Bone marrow (tissue), 2 donors: ENCODE measurements around the gene HCFC1R1.
"Not testable (repeated sequence)": the region's sequence is repeated elsewhere in the genome, so short reads cannot be mapped to it uniquely, and the experiment has no call there.

ENCODE experiments used
- DNase-seq, 2 donors: peaks; one replicate each; lab custom pipeline; 2025; lab: John Stamatoyannopoulos, UW

Gene HCFC1R1, protein sequence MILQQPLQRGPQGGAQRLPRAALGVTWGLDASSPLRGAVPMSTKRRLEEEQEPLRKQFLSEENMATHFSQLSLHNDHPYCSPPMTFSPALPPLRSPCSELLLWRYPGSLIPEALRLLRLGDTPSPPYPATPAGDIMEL

DNA sequence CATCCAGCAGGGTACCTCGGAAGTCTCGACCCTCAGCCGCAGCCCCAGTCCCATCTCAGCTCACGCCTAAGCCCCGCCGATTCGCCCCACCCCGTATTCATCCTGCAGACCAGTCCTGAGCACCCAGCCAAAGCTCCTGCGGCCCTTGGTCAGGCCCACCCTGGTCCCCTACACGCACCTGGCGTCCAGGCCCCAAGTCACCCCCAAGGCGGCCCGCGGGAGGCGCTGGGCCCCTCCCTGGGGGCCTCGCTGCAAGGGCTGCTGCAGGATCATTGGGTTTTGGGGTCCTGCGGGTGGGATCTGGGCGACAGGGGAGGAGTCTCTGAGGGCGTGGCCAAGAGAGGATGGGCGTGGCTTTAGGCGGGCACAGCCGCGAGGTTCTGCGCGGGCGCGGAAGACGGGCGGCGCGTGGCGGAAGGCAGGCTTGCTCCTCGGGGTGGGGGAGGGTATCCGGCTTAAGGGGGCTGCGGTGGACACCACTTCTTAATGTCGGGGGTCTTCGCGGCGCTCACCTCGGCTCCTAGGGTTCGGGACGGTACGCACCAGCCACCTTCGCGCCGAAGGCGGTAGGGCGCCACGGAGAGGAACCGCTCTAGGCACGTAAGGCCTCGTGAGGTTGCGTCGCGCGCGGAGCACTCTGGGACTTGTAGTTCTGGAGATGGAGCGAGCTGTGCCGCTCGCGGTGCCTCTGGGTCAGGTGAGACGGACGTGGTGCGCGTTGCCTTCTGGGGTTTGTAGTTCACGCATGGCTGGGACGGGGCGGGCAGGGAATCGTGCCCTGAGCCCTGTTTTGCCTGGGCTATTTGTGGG, at the start of gene HCFC1R1, which contains the start of gene THOC6:
HCFC1R1 (minus strand) TSS at position 274 of the 810 bp plus-strand sequence; CDS start at position 273, 1 bp downstream.
THOC6 (plus strand) TSS at position 367 of the 810 bp plus-strand sequence; CDS start at position 659, 292 bp downstream.
- DNase-seq = peak; percentile 89 to 91

DNA sequence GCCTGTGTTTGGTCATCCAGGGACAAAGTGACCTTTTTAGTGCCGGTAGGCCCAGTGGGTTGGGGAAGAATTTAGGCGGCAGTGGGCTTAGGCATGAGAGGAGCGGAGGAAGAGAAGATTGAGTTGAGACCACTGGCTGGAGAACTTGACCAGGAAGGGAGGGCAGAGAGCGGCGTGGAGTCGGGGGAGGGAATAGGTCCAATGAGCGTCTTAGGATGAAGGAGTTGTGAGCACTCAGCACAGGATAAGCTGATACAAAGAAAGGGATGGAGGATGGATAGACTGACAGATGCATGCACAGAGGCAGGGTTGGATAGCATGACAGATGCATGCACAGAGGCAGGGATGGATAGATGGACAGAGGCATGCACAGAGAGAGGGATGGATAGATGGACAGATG, 49.7 kb upstream of the HCFC1R1 start:
- DNase-seq = no peak

DNA sequence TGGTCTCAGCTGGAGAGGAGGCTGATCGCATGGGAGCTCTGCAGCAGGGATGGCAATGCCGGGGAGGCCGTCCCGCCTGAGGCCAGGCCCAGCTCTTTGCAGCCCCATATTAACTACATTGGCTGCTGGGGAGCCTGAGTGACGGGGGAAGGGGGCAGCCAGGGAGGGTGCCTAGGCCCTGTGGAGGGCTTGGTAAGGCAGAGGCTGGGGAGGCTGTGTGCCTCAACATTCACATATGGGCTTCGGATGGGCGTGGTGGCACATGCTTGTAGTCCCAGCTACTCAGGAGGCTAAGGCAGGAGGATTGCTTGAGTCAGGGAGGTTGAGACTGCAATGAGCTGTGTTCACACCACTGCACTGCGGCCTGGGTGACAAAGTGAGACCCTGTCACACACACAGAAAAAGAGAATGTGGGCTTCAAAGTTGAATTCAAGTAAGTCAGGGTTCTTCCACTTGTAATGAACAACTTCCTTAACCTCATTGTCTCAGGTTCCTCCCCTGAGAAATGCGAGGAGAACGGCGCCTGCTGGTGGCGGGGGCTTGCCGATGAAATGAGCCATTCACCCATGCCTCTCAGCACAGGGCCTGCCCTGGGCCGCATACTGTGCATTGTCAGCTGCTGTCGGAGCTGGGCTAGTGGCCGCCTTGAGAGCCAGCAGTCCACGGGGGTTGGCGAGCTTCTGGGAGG, 49.0 kb upstream of the HCFC1R1 start:
- DNase-seq = not testable (repeated sequence)

DNA sequence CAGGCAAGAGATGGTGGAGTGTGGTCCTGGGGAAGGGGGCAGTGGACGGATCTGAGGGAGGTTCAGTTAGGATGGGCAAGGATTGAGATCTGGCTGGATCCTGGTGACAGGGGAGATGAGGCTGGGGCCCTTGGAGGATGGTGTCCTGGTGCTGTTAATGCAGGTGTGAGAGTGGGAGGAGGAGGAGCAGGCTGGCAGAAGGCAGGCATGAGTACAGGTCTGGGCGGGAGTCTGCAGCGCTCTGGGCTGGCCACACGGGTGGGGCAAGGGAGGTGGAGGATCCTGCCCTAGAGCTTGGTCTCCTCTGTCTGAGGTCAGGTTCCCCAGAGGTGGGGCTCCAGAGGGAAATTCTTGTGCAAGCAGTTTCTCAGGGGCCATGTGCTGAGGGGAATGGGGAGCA, 48.4 kb upstream of the HCFC1R1 start:
- not testable (repeated sequence) for DNase-seq

DNA sequence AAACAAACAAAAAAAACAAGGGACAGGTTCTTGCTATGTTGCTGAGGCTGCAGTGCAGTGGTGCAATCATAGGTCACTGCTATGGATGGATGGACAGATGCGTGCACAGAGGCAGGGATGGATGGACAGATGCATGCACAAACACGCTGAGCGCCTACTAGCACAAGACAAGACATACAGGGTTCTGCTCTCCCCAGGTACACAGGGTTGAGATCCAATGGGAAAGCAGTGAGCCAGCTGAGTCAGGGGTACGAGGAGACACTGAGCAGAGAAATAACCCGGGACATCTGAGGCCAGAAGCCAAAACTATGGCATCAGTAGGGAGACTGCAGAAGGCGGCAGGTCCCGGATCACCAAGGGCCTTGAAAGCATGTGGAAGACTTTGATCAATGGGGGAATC, 47.9 kb upstream of the HCFC1R1 start:
- no peak for DNase-seq

DNA sequence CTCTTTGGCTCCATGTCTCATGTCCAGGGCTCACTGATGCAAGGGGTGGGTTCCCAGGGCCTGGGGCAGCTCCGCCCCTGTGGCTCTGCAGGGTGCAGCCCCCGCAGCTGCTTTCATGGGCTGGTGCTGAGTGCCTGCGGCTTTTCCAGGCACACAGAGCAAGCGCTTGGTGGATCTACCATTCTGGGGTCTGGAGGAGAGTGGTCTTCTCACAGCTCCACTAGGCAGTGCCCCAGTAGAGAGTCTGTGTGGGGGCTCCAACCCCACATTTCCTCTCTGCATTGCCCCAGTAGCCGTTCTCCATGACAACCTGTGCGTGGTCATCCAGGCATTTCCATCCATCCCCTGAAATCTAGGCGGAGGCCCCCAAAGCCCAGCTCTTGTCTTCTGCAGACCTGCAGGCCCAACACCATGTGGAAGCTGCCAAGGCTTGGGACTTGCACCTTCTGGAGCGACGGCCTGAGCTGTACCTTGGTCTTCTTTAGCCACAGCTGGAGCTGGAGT, 46.9 kb upstream of the HCFC1R1 start:
- no peak for DNase-seq

DNA sequence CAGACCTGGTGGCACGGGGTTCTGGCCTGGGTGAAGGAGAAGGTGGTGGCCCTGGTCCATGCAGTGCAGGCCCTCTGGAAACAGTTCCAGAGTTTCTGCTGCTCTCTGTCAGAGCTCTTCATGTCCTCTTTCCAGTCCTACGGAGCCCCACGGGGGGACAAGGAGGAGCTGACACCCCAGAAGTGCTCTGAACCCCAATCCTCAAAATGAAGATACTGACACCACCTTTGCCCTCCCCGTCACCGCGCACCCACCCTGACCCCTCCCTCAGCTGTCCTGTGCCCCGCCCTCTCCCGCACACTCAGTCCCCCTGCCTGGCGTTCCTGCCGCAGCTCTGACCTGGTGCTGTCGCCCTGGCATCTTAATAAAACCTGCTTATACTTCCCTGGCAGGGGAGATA, 45.4 kb upstream of the HCFC1R1 start:
- DNase-seq = not testable (repeated sequence)

DNA sequence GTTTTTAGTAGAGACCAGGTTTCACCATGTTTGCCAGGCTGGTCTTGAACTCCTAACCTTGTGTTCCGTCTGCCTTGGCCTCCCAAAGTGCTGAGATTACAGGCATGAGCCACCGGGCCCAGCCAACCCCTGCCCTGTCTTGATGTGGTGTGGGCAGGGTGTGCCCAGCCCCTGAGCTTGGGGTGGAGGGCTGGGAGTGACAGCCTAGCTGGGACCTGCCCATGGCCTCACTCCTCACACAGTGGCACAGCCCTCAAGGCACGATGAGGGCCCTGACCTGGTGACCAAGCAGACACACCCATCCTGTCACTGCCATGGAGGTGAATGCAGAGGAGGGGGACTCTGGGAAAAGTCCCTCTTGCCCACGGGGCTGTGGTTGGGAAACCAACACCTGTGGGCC, 44.7 kb upstream of the HCFC1R1 start:
- DNase-seq = no peak

DNA sequence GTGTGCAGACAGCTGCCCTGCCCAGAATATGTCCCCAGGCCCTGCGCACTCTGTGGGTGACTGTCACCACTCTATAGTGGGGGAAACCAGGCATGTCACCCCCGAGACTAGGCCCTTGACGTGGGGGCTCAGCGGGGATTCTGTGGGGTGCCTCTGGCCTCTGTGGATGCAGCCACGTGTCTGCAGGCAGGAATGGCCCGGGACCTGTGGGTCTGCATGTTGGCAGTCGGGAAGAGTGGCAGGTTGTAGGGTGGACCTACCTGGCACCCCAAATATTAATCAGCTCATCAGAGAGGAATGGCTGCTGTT, 42.7 kb upstream of the HCFC1R1 start:
- DNase-seq = no peak

DNA sequence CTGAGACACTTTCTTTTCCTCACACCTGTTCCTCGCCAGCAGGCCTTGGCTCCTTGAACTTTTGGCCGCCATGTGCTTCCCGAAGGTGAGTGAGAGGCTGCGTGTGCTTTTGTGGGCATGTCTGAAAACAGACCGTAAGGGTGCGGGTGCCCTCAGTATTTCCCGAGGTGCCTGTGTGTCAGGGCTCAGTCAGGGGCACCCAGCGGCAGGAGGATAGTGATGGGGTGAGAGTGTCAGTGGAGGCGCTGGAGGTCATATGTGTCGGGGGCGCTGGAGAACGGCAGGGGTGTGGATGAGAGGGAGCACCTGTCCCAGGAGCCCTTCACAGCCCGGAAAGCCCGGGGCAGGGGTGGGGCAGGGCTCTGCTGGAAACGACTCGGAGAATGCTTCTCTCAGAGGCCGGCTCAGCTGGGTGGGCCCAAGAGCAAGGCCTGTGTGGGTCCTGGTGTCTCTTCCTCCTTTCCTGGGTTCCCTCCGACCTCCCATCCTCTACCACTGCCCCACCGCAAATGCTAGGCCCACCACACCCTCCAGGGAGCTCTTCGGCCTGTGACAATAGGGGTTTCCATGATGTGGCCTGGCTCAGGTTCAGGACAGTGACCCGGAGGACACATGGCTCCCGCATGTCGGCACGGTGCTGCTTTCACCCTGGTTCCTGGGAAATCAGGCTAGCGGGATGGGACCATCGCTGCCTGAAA, 42.1 kb upstream of the HCFC1R1 start:
- DNase-seq = no peak

DNA sequence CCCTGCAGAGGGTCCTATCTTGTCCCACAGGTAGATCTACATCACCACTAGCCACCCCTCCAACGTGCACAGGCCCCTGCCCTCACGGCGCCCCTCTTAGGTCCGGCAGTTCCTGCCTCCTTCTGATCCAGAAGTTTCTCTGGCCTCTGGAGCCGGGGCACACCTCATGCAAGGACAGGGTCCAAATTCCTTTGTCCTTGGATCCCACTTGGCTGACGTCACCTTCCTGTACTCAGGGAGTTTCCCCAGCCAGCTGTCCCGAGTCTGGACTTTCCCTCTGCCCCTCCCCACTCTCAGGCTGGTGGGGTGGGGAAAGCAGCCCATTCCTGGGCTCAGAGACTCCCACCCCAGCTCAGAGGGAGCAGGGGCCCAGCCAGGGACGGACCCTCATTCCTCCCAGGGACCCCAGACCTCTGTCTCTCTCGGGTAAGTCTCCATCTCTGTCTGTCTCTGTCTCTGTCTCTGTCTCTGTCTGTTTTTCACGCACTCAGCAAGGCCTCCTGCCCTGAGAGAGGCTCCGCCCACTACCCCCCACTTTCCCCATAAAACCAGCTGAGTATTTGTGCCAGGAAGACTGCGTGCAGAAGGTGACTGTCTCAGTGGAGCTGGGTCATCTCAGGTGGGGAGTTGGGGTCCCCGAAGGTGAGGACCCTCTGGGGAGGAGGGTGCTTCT, 41.5 kb upstream of the HCFC1R1 start, which contains the start of gene IL32:
IL32 (plus strand) TSS at position 572 of the 673 bp plus-strand sequence. CDS start 172 bp downstream, outside the sequence.
- no peak for DNase-seq

DNA sequence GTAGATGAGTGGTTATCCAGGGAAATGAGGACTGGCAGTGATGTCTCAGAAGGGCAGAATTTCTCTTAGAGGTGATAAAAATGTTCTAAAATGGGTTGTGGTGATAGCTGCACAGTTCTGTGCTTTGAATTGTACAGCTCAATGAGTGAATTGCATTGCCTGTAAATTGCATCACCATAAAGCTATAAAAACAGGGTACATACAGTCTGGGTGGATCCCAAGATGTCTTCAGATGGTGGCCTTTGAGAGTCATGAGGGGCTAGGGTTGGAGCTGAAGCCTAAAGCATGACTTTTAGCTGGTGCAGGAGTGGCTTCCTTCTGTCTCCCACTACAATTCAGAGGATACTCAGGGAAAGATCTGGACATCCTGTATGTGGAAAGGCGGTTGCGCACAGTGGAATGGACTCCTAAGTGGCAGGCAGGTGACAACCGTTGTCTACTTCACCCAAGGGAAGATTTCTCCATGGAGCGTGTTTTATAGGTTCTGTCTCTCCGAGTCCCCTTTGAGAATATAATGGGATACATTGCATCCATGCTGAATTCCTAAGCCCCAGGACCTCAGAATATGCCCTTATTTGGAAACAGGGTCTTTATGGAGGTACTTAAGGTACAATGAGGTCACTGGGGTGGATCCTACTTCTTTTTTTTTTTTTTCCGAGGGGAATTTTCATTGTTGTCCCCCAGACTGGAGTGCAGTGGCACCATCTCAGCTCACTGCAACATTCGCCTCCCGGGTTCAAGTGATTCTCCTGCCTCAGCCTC, 40.1 kb upstream of the HCFC1R1 start:
- DNase-seq = no peak

DNA sequence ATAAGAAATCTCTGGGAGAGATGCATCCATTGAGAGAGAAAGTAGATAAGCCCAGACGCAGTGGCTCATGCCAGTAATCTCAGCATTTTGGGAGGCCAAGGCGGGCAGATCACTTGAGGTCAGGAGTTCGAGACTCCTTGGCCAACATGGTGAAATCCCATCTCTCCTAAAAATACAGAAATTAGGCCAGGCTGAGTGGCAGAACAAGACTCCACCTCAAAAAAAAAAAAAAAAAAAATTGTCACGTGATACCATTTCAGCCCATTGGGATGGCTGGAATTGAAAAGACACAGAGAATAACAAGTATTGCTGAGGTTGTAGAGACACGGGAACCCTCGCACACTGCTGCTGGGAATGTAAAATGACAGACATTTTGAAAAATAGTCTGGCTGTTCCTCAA, 38.8 kb upstream of the HCFC1R1 start:
- DNase-seq = no peak

DNA sequence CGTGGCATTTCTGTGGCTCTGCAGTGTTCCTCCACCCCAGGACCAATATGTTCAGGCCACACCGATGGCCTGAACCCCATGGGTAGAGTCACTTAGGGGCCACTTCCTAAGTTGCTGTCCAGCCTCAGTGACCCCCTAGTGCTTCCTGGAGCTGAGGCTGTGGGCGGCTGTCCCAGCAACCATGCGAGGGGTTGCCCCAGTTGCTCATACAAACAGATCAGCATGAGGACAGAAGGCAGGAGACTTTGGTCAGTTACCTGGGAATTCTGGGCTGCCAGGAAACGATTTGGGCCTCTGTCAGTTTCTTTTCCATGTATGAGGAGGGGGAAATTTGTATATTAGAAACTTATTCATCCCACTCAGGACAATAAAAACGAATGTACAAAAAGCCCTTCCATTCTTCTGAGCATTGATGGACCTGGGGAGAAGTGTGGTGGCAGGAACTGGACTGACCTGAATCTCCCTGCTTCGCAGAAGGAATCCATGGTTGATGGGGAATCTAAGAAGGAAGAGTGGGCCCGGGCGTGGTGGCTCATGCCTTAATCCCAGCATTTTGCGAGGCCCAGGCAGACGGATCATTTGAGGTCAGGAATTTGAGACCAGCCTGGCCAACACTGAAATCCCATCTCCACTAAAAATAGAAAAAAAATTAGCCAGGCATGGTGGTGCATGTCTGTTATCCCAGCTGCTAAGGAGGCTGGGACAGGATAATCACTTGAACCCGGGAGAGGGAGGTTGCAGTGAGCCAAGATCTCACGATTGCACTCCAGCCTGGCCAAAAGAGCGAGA, 36.8 kb upstream of the HCFC1R1 start:
- DNase-seq = no peak

DNA sequence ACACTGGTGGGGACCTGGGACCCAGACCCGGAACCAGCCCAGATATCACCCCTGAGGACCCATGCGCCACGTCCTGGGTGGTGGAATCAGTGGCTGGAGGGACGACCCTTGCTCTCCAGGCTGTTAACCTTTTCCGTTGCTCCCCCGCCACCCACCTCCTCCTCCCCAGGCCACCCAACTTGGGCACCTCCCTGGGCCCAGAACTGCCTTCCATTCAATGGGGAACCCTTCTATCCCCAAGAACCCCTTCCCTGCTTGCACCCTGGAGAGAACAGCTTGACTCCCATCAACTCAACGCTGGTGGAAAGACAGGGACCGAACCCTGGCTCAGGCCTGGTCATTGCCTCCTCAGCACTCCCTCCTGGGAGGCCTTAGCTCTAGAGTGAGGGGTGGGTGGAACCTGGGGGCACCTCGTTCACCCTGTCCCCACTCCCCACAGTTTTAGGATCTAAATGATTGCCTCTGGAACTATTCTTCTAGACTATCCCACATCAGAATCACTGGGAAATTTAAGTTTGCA, 36.0 kb upstream of the HCFC1R1 start:
- DNase-seq = no peak

DNA sequence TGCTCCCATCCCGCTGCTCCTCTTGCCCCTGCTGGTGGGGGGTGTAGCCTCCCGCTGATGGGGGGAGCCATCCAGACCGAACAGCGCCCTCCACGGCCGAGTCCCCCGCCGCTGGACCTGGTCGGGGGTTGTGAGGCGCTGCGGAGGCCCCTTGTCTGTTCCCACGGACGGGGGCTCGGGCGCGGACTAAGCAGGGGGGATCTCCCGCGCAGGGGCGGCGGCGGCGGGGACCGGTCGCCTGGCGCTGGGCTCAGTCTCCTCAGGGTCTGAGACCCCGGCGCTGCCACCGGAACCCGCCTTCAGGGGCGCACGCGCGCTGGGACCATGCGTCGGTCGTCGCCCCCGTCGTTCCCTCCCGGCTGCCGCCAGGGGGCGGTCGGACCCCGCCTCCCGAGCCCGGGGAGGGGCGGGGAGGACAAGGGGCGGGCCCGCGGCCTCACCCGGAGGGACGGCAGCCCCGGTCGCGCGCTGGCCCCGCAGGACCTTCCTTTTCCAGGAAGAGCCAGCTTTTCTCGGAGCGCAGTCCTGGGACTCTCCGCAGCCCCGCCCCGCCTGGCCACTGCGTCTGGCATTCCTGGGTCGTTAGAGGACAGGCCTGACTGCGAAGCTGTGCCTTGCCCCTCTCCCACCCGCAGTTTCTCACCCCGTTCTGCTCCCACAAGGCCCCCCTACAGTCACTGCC, 35.4 kb upstream of the HCFC1R1 start:
- peak; percentile 55 to 67 for DNase-seq

DNA sequence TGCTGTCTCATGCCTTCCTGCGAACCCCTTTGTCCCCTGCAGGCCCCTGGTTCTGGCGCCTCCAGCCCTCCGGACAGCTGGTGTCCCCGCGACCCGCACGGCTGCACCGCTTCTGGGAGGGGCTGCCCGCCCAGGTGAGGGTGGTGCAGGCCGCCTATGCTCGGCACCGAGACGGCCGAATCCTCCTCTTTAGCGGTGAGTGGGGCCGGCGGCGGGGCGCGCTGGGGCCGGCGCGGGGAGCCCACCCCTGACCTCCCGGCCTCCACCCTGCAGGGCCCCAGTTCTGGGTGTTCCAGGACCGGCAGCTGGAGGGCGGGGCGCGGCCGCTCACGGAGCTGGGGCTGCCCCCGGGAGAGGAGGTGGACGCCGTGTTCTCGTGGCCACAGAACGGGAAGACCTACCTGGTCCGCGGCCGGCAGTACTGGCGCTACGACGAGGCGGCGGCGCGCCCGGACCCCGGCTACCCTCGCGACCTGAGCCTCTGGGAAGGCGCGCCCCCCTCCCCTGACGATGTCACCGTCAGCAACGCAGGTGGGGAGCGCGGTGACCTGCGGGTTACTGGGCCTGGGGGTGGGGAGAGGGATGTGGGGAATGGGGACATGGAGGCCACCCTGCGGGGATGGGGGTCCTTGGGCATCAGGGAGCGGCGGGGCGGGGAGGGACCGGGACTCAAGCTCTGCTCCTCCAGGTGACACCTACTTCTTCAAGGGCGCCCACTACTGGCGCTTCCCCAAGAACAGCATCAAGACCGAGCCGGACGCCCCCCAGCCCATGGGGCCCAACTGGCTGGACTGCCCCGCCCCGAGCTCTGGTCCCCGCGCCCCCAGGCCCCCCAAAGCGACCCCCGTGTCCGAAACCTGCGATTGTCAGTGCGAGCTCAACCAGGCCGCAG, 34.6 kb upstream of the HCFC1R1 start:
- DNase-seq = peak in 1 of 2 donors; percentile 23
